Hepatocyte (in vitro differentiated cells): Measurements from ENCODE around the gene RARRES2. TPM values are rescaled to one million over a fixed set of nuclear protein-coding genes. Genes with fewer than 3 reads are reported as not detected.

Source experiments
- DNase-seq: peaks from one replicate; pipeline ENCODE4 v3.0.0-alpha.2; 2016; ENCODE audit warnings: low spot score
- H2AFZ ChIP-seq: fragments of 200-600 bp; sonication (generic); 2 replicates; pipeline ENCODE4 v1.6.0; 2016; ENCODE audit warnings: antibody characterized with exemption, mild to moderate bottlenecking
- H3K27ac ChIP-seq: fragments of 200-600 bp; sonication (generic); 2 replicates; pipeline ENCODE4 v1.5.1; 2016; ENCODE audit warnings: mild to moderate bottlenecking
- H3K27me3 ChIP-seq: fragments of 200-600 bp; sonication (generic); 2 replicates; pipeline ENCODE4 v1.6.1; 2016
- H3K36me3 ChIP-seq: fragments of 200-600 bp; sonication (generic); replicated peaks from 2 replicates; pipeline ENCODE4 v1.5.1; 2016; ENCODE audit warnings: low read depth; ENCODE audit not compliant: insufficient read depth
- H3K4me1 ChIP-seq: fragments of 200-600 bp; sonication (generic); 2 replicates; pipeline ENCODE4 v1.5.1; 2016; ENCODE audit warnings: mild to moderate bottlenecking, moderate library complexity; ENCODE audit not compliant: insufficient read depth
- H3K4me2 ChIP-seq: fragments of 200-600 bp; sonication (generic); 2 replicates; pipeline ENCODE4 v1.6.0; 2016
- H3K4me3 ChIP-seq: fragments of 200-600 bp; sonication (generic); 2 replicates; pipeline ENCODE4 v1.5.1; 2016; ENCODE audit warnings: mild to moderate bottlenecking
- H3K79me2 ChIP-seq: fragments of 200-600 bp; sonication (generic); 2 replicates; pipeline ENCODE4 v1.6.0; 2017; ENCODE audit warnings: mild to moderate bottlenecking
- H3K9me2 ChIP-seq: fragments of 200-600 bp; sonication (generic); replicated peaks from 2 replicates; pipeline ENCODE4 v1.6.0; 2017; ENCODE audit warnings: mild to moderate bottlenecking; ENCODE audit not compliant: insufficient read depth
- H3K9me3 ChIP-seq: fragments of 200-600 bp; sonication (generic); 2 replicates; pipeline ENCODE4 v1.5.1; 2016; ENCODE audit warnings: low read depth, mild to moderate bottlenecking
- H4K20me1 ChIP-seq: fragments of 200-600 bp; sonication (generic); 2 replicates; pipeline ENCODE4 v1.6.0; 2016; ENCODE audit warnings: mild to moderate bottlenecking; ENCODE audit not compliant: insufficient read depth, poor library complexity, severe bottlenecking
- CTCF ChIP-seq: fragments of 200-600 bp; sonication (generic); IDR thresholded peaks from 2 replicates; pipeline ENCODE4 v1.5.1; 2016; ENCODE audit warnings: antibody characterized with exemption, mild to moderate bottlenecking; ENCODE audit not compliant: poor library complexity
- EZH2 ChIP-seq: fragments of 200-600 bp; sonication (generic); IDR thresholded peaks from 2 replicates; pipeline ENCODE4 v1.6.1; 2016; ENCODE audit warnings: antibody characterized with exemption, mild to moderate bottlenecking, borderline replicate concordance
- EZH2phosphoT487 ChIP-seq: fragments of 200-600 bp; sonication (generic); IDR thresholded peaks from one replicate; pipeline ENCODE4 v1.6.1; 2018; ENCODE audit warnings: antibody characterized with exemption, mild to moderate bottlenecking, low read depth, moderate library complexity; ENCODE audit not compliant: unreplicated experiment, severe bottlenecking
- WGBS: methylation state at CpG from one replicate; pipeline ENCODE4 v1.1.6; 2016; ENCODE audit warnings: low lambda C conversion rate; ENCODE audit errors: missing lambda C conversion rate; 5-methylcytosine and 5-hydroxymethylcytosine counted together
- polyA plus RNA-seq: library from polyadenylated mRNA; unstranded; fragments of >200 nt; fragmentation: Nextera tagmentation; extraction: Ambion mirVana; gene quantifications from 2 replicates; pipeline ENCODE4 v1.2.1, GENCODE V29; 2016
- total RNA-seq: library from RNA; depleted of rRNA; stranded (reverse); fragments of >200 nt; gene quantifications from 2 replicates; pipeline ENCODE4 v1.2.3, GENCODE V29; 2014

Gene RARRES2
- total and polyA plus RNA-seq, 2 experiments from 2014 or later = 104 to 187 TPM

- 96% methylated on average over 4 of the region's 4 CpGs for WGBS
- no peaks in the 10 kb centered on the region for H3K79me2 ChIP-seq
- TF ChIP-seq CTCF (no peak), EZH2phosphoT487 (no peak), EZH2 (no peak)
- no peaks in the 10 kb centered on the region for H4K20me1 ChIP-seq
- no peaks in the 10 kb centered on the region for H3K9me3 ChIP-seq
- H3K9me2 ChIP-seq = no peaks in the 10 kb centered on the region
- no peaks in the 10 kb centered on the region for H3K4me1 ChIP-seq
- H3K4me2 ChIP-seq = no peak overlapping the region
- no peak overlapping the region for H3K27ac ChIP-seq
- no peaks in the 10 kb centered on the region for H3K36me3 ChIP-seq
- no peak overlapping the region for H3K4me3 ChIP-seq
- no peak for DNase-seq
- H3K27me3 ChIP-seq = no peaks in the 10 kb centered on the region
- no peak overlapping the region for H2AFZ ChIP-seq
Measured at GRCh38 chr7:150358433-150358832, 17.0 kb upstream of the RARRES2 start.

GRCh38 chr7:150357771-150358427 lies 16.5 kb upstream of the RARRES2 start:
- H3K27ac ChIP-seq = no peak overlapping the region
- DNase-seq = no peak
- H3K4me3 ChIP-seq = no peak overlapping the region
- H3K36me3 ChIP-seq = no peaks in the 10 kb centered on the region
- no peaks in the 10 kb centered on the region for H4K20me1 ChIP-seq
- H3K9me2 ChIP-seq = no peaks in the 10 kb centered on the region
- no peak overlapping the region for H2AFZ ChIP-seq
- 75% methylated on average over 13 of the region's 13 CpGs for WGBS
- no peaks in the 10 kb centered on the region for H3K79me2 ChIP-seq
- TF ChIP-seq CTCF = no peak
- TF ChIP-seq EZH2phosphoT487 = no peak
- no peak for TF ChIP-seq EZH2
- H3K4me1 ChIP-seq = no peaks in the 10 kb centered on the region
- no peaks in the 10 kb centered on the region for H3K9me3 ChIP-seq
- H3K27me3 ChIP-seq = no peaks in the 10 kb centered on the region
- no peak overlapping the region for H3K4me2 ChIP-seq

- Histone ChIP-seq H3K36me3 (no peaks in the 10 kb centered on the region), H3K4me3 (no peak overlapping the region), H2AFZ (no peak overlapping the region), H4K20me1 (no peaks in the 10 kb centered on the region), H3K27ac (no peak overlapping the region), H3K27me3 (no peaks in the 10 kb centered on the region), H3K9me3 (no peaks in the 10 kb centered on the region), H3K9me2 (no peaks in the 10 kb centered on the region), H3K4me1 (no peaks in the 10 kb centered on the region), H3K4me2 (no peak overlapping the region), H3K79me2 (no peaks in the 10 kb centered on the region)
- no peak for TF ChIP-seq CTCF
- no peak for TF ChIP-seq EZH2phosphoT487
- TF ChIP-seq EZH2 = no peak
- 66% methylated on average over 9 of the region's 9 CpGs for WGBS
- DNase-seq = no peak
Measured at GRCh38 chr7:150357270-150357669, 15.8 kb upstream of the RARRES2 start.
